ENCODE results near the gene GAREM1.
"Not testable (repeated sequence)": the region's sequence is repeated elsewhere in the genome, so short reads cannot be mapped to it uniquely, and the experiment has no call there.

Gene GAREM1

GRCh38 chr18:32366586-32367538, 103.8 kb downstream of the GAREM1 start:
- no peak for DNase-seq

- DNase-seq, result no peak
These were observed 108.2 kb downstream of the GAREM1 start for GRCh38 chr18:32362484-32362883.

- no peak for DNase-seq
These were observed 109.9 kb downstream of the GAREM1 start for GRCh38 chr18:32360682-32361345.

GRCh38 chr18:32358529-32358928, 112.2 kb downstream of the GAREM1 start:
- DNase-seq, result no peak

GRCh38 chr18:32358075-32358474, 112.6 kb downstream of the GAREM1 start:
- DNase-seq, result no peak

- DNase-seq, result no peak
These were observed 114.8 kb downstream of the GAREM1 start for GRCh38 chr18:32355896-32356295.

- DNase-seq, result no peak
These were observed 116.2 kb downstream of the GAREM1 start for GRCh38 chr18:32354518-32354917.

- DNase-seq, result no peak
These were observed 117.4 kb downstream of the GAREM1 start for GRCh38 chr18:32353257-32353656.

GRCh38 chr18:32351032-32351431, 119.7 kb downstream of the GAREM1 start:
- DNase-seq, result no peak

GRCh38 chr18:32349728-32350395, 120.8 kb downstream of the GAREM1 start:
- no peak for DNase-seq

- DNase-seq, result no peak
These were observed 124.0 kb downstream of the GAREM1 start for GRCh38 chr18:32346671-32347070.

GRCh38 chr18:32343634-32344033, 127.0 kb downstream of the GAREM1 start:
- no peak for DNase-seq

- not testable (repeated sequence) for DNase-seq
These were observed 129.6 kb downstream of the GAREM1 start for GRCh38 chr18:32341112-32341511.

GRCh38 chr18:32339045-32339444, 131.6 kb downstream of the GAREM1 start:
- DNase-seq, result no peak

- DNase-seq, result no peak
These were observed 132.9 kb downstream of the GAREM1 start for GRCh38 chr18:32337821-32338220.

- DNase-seq, result no peak
These were observed 133.3 kb downstream of the GAREM1 start for GRCh38 chr18:32337347-32337746.

- DNase-seq, result no peak
These were observed 135.5 kb downstream of the GAREM1 start for GRCh38 chr18:32335228-32335627.

GRCh38 chr18:32333781-32334180, 136.9 kb downstream of the GAREM1 start:
- no peak for DNase-seq

- DNase-seq, result no peak
These were observed 138.0 kb downstream of the GAREM1 start for GRCh38 chr18:32332708-32333107.

GRCh38 chr18:32328974-32329373, 141.7 kb downstream of the GAREM1 start:
- DNase-seq, result no peak

GRCh38 chr18:32328379-32328778, 142.3 kb downstream of the GAREM1 start:
- DNase-seq, result no peak

- no peak for DNase-seq
These were observed 144.0 kb downstream of the GAREM1 start for GRCh38 chr18:32326450-32327308.

- DNase-seq, result no peak
These were observed 146.5 kb downstream of the GAREM1 start for GRCh38 chr18:32324181-32324580.
